ENCODE measurements around the gene MSANTD3.

MSANTD3 gene

DNA sequence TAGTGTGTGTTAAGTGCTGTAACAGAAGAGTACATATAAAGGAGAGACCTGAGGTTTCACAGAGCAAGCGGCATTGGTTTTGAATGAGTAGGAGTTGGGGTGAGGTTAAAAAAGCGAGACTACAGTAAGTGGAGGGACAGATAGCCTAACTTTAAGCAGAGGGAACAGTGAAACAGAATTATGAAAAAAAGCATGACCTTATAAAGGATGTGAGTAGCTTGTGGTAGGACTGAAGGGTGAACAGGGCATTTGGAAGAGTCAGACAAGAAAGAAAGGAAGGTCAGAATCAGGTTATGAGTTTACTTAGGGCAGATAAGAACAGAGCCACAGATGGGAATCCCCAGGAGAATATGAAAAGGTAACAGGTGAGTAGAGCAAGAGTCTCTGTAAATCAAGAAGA is 22.5 kb downstream of the MSANTD3 start:
- Mint-ChIP-seq H3K4me1 (peaks cover 2% of the 10 kb centered on the region), H3K9me3 (peaks cover 3% of the 10 kb centered on the region), H3K27ac (no peak overlapping the region), H3K27me3 (ENCODE audit: low read depth) (no peaks in the 10 kb centered on the region), H3K36me3 (ENCODE audit: low read depth) (peaks cover 67% of the 10 kb centered on the region), H3K4me3 (no peak overlapping the region)
- no peak for TF ChIP-seq CTCF (IDR thresholded peaks at IDR 0.05; ENCODE audit: unreplicated experiment in 3 of 3)

GRCh38 chr9:100452894-100453293 is 26.0 kb downstream of the MSANTD3 start:
- no peak overlapping the region for H3K27ac Mint-ChIP-seq
- H3K36me3 Mint-ChIP-seq (ENCODE audit: low read depth), result peaks cover 67% of the 10 kb centered on the region
- H3K27me3 Mint-ChIP-seq (ENCODE audit: low read depth), result no peaks in the 10 kb centered on the region
- TF ChIP-seq CTCF (IDR thresholded peaks at IDR 0.05; ENCODE audit: unreplicated experiment in 3 of 3), result no peak
- no peak overlapping the region for H3K4me3 Mint-ChIP-seq
- H3K4me1 Mint-ChIP-seq, result no peaks in the 10 kb centered on the region
- peaks cover 3% of the 10 kb centered on the region for H3K9me3 Mint-ChIP-seq

DNA sequence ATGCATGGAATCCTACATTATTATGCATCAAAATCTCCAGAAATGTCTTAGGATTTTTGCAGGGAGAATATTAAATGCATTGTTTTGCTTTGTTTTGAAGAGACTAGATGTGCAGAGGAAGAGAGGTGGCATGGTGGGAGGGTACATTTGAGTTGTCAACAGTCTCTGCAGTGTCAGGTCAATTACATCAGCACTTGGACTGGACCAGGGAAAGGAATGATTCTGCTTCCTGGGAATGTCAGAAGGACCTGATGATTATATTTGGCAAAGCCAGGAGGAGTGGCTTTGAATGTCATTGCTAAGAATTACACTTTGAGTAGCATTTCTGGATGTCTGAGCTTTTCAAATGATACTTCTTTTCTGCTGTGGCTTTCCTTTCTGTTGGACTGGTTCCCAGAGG is 28.5 kb downstream of the MSANTD3 start:
- Mint-ChIP-seq H3K27me3 (ENCODE audit: low read depth) (no peaks in the 10 kb centered on the region), H3K4me1 (no peaks in the 10 kb centered on the region), H3K4me3 (no peak overlapping the region), H3K27ac (no peak overlapping the region), H3K9me3 (peaks cover 3% of the 10 kb centered on the region), H3K36me3 (ENCODE audit: low read depth) (peaks cover 53% of the 10 kb centered on the region)
- TF ChIP-seq CTCF (IDR thresholded peaks at IDR 0.05; ENCODE audit: unreplicated experiment in 3 of 3), result no peak

- Mint-ChIP-seq H3K36me3 (ENCODE audit: low read depth) (peaks cover 33% of the 10 kb centered on the region), H3K27me3 (ENCODE audit: low read depth) (no peaks in the 10 kb centered on the region), H3K4me1 (no peaks in the 10 kb centered on the region), H3K27ac (no peak overlapping the region), H3K4me3 (no peak overlapping the region), H3K9me3 (no peaks in the 10 kb centered on the region)
- TF ChIP-seq CTCF (IDR thresholded peaks at IDR 0.05; ENCODE audit: unreplicated experiment in 3 of 3), result no peak
Measured at GRCh38 chr9:100457517-100457916, 30.6 kb downstream of the MSANTD3 start.

- Mint-ChIP-seq H3K4me1 (no peaks in the 10 kb centered on the region), H3K36me3 (ENCODE audit: low read depth) (peaks cover 12% of the 10 kb centered on the region), H3K9me3 (no peaks in the 10 kb centered on the region), H3K27me3 (ENCODE audit: low read depth) (no peaks in the 10 kb centered on the region), H3K4me3 (no peak overlapping the region), H3K27ac (no peak overlapping the region)
- TF ChIP-seq CTCF (IDR thresholded peaks at IDR 0.05; ENCODE audit: unreplicated experiment in 3 of 3), result no peak
Measured at GRCh38 chr9:100459963-100460362, 33.0 kb downstream of the MSANTD3 start.

DNA sequence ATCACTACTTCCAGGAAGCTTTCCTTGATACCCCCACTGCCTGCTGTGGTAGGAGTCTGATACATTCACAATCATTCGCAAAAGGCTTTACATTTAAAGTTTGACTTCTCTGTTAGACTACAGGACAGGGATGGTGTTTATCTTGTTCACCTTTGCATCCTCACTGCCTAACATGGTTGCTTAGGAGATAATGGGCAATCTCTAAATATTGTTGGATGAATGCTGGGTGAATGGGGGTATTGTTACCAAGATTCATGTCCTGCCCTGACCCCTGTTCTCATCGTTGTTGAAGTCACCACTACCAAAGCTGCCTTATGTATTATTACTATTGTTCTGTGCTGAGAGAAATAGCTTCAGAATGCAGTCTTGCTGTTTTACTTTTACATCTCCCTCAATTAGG is 38.3 kb downstream of the MSANTD3 start:
- no peaks in the 10 kb centered on the region for H3K36me3 Mint-ChIP-seq (ENCODE audit: low read depth)
- no peak for TF ChIP-seq CTCF (IDR thresholded peaks at IDR 0.05; ENCODE audit: unreplicated experiment in 3 of 3)
- no peak overlapping the region for H3K27ac Mint-ChIP-seq
- H3K4me3 Mint-ChIP-seq, result no peak overlapping the region
- no peaks in the 10 kb centered on the region for H3K9me3 Mint-ChIP-seq
- no peaks in the 10 kb centered on the region for H3K4me1 Mint-ChIP-seq
- no peaks in the 10 kb centered on the region for H3K27me3 Mint-ChIP-seq (ENCODE audit: low read depth)
